Measurements from ENCODE around the gene TREML4.

The TREML4 gene

DNA sequence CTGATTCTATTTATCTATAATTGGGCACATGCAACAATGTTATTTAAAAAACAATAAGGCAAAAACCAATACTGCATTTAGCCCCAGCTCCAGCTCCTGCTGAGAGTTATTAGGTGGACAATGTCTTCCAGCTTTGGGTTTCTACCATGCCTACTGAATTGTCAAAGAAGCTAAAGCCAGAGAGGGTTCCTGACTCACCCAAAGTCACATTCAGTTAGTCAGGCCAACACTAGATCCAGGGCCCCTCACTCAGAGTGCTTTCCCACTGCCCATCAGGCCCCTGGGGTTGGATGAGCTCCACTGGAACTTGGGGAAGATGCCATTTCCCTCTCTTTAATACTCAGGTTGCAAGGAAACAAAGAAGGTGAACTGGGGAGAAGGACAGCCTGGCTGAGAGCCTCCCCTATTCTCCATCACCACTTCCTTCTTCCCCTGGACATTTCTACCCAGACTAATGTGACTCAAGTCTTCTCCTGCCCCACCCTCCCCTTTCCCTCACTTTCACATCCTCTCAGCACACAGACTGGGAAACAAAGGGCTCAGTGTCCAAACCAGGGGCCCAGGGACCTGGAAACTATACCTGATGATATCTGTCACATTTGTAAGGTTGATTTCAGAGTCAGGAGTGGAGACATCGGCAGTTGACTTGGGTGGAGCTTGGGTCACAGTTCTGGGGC lies 52.4 kb downstream of the TREML4 start:
- H3K4me3 ChIP-seq (ENCODE audit: low read depth, low read length): no peak overlapping the region

DNA sequence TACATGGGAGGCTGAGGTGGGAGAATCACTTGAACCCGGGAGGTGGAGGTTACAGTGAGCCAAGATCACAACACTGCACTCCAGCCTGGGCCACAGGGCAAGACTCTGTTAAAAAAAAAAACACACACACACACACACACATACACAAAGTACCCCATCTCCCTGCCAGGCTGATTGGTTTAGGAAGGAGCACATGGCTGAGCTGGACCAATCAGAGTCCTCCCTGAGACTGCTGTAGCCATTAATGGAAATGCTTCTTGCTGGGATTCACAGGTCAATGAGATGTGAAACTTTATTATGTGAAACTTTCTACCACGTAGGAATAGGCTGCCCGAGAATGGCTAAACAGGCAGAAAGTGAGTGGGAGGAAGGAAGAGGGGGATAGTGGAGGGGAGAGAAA lies 55.5 kb downstream of the TREML4 start:
- no peak overlapping the region for H3K4me3 ChIP-seq (ENCODE audit: low read depth, low read length)

DNA sequence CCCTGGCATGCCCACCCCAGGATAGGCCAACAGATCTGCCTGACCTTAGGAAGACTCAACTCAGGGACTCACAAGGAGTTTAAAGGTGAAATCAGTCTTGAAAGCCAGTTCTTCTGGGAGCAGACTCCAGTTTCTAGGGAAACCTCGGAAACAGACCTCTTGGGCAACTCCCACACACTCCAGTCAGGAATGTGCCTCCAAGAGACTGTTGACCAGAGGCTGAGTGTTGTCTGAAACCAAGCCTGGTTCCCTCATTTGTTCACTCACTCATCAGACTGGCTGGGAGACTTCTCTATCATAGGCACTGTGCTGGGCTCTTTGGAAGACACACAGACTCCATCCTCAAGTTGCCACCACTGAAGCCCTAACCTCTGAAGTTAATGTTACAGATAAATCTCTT lies 56.6 kb downstream of the TREML4 start:
- no peak overlapping the region for H3K4me3 ChIP-seq (ENCODE audit: low read depth, low read length)

DNA sequence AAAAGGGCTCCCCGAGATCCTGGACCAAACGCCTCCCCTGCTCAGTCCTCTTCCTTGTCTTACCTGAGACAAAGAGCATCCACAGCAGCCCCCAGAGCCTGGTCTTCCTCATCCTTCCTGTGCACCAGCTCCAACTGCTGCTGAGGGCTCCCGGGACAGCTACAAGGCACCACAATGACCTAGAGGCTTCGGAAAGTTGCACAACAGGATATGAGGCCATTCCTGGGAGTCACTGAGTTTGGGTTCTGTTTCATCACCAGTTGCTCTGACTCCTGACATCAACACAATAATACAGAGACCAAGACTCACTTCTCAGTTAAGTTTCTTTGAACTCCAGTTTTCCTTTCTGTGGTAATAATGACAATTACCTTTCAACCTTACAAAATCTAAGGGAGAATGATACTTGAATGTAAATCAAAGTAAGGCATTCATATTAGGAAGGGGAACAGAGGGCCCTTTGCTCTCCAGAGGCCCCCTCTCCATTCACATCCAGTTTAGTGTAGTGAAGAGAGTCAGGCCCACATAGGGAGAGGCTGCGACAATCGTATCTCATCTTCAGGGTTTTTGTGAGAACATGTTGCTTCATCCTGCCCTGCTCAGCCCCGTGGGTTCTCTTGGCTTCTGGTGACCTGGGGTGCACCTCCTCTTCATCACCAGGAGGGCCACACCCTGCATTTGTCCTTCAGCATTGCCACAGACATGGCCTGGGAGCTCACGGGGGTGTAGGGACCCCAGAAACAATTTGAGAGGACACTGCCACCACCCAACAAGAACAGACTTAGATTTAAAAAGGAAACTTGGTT lies 58.6 kb downstream of the TREML4 start, which contains the start of gene TREM1:
TSS of gene TREM1 (minus strand) at position 139 of the 803 bp plus-strand sequence. CDS start at position 112, 27 bp downstream.
- H3K4me3 ChIP-seq (ENCODE audit: low read depth, low read length): no peak within 1 kb of the TSS

DNA sequence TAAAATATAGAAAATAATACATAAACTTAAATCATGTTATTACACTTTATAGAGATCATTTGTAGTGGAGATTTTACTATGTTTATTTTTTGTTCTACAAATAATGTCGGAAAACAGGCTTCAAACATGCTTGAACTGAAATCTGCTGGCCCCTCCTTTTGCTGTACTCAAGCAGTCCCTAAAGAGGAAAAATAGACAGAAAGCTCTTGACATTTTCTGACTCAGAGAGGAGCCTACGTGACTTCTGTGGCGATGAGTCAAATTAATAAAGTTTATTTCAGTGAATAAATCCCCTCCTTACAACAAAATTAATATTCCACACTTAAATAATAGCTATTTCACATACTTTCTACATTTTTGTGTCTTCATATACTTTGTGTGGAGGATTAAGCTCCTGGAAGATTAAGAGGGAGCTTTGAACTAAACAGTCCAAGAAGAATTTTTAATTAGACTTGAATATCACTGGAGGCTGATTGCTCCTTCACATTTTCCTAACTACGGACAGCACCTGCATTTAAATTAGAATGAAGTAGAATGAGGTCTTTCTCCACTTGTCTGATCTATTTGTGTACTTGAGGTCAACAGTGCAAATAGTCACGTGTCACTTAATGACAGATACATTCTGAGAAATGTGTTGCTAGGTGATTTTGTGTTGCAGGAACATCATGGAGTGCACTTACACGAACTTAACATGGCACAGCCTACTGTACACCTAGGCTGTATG lies 60.0 kb downstream of the TREML4 start:
- H3K4me3 ChIP-seq (ENCODE audit: low read depth, low read length): no peak overlapping the region

Data from iPS-11a (cell line).